SHP77 treated with DMSO at 0.1 percent for 48 hours (cell line): ENCODE results near the gene C2orf49.

ENCODE experiments used
- DNase-seq: peaks from one replicate; lab custom pipeline; 2025; lab: John Stamatoyannopoulos, UW

Gene C2orf49

GRCh38 chr2:105362862-105363591 lies 25.7 kb downstream of the C2orf49 start:
- DNase-seq, result no peak

GRCh38 chr2:105364436-105365139 lies 27.2 kb downstream of the C2orf49 start:
- DNase-seq, result no peak

DNA sequence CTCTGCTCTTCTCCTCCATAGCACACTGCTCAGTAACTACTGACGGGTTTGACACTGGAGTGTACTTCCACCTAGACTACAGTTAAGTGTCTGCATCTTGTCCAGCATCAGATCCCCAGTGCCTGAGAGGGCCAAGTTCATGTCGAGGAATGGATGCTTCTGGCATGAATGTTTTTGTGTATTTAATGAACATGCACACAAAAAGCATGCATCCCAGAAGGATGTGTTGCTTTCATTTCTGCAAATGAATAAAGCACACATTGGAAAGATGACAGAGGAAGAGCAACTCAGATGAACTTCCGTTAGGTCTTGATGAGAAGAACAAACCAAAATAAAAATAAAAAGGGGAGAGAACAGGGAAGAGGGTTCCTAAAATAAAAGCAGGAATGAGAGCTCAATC lies 27.9 kb downstream of the C2orf49 start:
- no peak for DNase-seq

DNA sequence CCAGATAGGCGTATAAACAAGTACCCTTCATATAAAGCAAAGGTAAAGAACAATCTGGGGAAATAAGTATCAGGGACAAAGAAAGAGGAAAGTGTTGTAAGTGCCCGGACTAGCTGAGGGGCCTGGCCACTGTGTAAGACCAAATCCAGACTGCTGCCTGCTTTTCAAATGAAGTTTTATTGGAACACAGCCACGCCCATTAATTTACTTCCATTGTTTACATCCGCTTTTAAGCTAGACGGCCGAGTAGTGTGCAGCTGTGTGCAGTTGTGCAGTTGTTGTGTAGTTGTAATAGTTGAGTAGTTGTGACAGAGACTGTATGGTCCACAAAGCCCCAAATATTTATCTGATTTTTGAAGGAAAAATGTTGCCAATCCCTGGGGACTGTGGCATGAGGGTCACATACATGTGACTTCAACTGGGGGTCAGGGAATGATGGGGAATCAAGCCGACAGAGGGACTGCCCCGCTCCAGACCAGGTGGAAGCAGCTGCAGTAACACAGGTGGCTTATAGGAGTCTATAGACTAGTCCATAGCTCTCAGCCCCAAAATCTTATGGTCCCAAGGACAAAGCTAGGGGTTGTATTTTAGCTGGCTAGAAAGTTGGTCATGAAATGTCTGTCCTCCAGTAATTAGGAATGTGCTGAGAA lies 31.5 kb downstream of the C2orf49 start:
- no peak for DNase-seq

GRCh38 chr2:105369777-105370690 lies 32.7 kb downstream of the C2orf49 start:
- no peak for DNase-seq

GRCh38 chr2:105371156-105371555 lies 33.8 kb downstream of the C2orf49 start:
- DNase-seq, result no peak

- no peak for DNase-seq
Measured at GRCh38 chr2:105371810-105372209, 34.5 kb downstream of the C2orf49 start.

- DNase-seq, result no peak
Measured at GRCh38 chr2:105373344-105373781, 36.0 kb downstream of the C2orf49 start.

- DNase-seq, result no peak
Measured at GRCh38 chr2:105373895-105374401, 36.6 kb downstream of the C2orf49 start.

- no peak for DNase-seq
Measured at GRCh38 chr2:105375001-105375561, 37.7 kb downstream of the C2orf49 start.

DNA sequence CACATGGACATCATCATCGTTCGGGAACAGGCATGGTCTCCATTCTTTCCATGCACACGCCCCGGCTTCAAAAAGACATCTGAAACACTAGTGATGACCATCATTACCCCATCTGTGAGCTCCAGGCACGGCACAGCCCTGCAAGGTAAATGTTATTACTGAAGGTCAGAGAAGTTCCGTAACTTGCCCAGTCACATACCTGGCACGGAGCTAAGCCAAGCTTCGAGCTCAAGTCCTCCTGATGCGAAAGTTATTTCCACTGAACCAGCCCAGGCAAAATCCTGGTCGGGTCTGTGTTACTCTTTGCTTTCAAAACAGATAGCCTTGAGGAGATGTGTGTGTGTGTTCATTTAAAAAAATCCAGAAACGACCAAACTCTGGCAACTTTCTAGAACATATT lies 38.7 kb downstream of the C2orf49 start:
- no peak for DNase-seq

- DNase-seq, result no peak
Measured at GRCh38 chr2:105376789-105377240, 39.5 kb downstream of the C2orf49 start.

- no peak for DNase-seq
Measured at GRCh38 chr2:105377871-105378270, 40.5 kb downstream of the C2orf49 start.

- no peak for DNase-seq
Measured at GRCh38 chr2:105378276-105378840, 41.0 kb downstream of the C2orf49 start.

GRCh38 chr2:105378921-105379383 lies 41.6 kb downstream of the C2orf49 start:
- DNase-seq, result no peak

DNA sequence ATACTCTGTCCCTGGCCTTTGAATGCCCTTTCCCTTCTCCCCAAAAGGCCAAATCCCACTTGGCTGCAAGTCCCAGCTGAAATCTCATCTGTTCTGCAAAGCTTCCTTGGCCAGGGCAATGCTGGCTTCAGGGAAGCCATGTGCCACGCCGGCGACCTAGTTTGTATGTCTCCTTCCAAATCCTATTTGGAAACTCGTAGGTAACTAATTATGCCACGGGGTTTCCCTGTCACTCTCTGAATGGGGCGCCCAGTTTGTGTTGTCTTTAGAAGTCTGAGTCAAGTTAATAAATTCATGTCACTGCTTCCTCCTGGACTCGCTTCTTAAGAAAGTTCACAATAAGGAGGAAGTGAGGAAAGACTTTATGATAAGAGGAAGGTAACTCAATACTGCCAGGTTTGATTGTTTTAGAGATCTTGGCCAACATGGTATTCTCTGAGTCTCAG lies 42.4 kb downstream of the C2orf49 start:
- no peak for DNase-seq

- no peak for DNase-seq
Measured at GRCh38 chr2:105380432-105381100, 43.2 kb downstream of the C2orf49 start.

DNA sequence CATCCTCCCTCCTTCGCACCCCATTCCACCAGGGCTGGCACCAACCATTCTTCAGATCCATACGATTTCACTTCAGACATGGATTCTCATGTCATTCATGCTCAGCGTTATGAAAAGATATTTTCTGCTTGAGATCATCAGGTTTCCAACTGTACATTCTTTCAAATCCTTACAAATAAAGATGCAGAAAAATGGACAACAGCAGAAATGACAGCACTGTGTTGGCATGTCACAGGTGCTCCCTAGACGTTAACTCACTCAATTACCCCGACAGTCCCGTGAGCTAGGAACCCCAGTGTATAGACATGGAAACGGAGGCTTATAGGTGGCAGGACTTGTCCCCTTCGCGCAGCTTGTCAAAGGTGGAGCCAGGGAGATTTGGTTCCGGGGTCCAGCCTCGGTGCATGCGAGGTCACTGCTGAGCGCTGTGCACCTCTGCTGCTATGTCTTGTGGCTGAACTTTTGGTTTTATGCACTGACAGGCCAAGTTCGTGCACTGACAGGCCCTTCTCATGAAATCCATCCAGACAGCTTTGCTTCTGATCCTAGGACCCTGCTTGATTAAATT lies 43.8 kb downstream of the C2orf49 start:
- no peak for DNase-seq

DNA sequence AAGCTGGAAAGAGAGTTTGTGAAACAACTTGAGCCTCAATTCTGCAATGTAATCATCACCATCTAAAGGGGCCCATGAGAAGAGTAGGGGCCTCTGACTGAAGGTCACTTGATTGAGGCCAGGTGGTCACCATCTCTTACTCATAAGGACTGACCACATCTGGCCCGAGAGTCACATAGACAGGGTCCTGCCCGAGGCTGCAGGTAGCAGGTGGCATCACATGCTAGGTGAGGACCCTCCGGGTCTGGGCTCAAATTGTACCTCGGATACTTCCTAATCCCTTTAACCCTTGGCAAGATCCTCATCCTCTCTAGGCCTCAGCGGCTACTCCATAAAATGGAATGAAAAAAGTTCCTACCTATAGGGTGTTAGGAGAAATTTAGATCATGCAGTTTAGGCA lies 44.8 kb downstream of the C2orf49 start:
- DNase-seq, result no peak
